ENCODE measurements around the gene GRN. TPM values are rescaled to one million over a fixed set of nuclear protein-coding genes. Genes with fewer than 3 reads are reported as not detected.
A peak's percentile ranks its signal among the peaks of the same experiment; 100 is the strongest.

The GRN gene
- total RNA-seq, 1 experiment from 2014 or later, result 127 TPM

- Histone ChIP-seq H3K9ac (ENCODE audit: extremely low read depth, insufficient read length, low read length) (no peak overlapping the region), H2AFZ (ENCODE audit: low read length) (no peak overlapping the region), H4K20me1 (ENCODE audit: control insufficient read depth, insufficient read depth, insufficient read length) (no peaks in the 10 kb centered on the region), H3K23me2 (ENCODE audit: insufficient read length, low read depth, low read length, poor library complexity, severe bottlenecking) (no peaks in the 10 kb centered on the region), H2BK120ac (ENCODE audit: low read depth, low read length, poor library complexity, severe bottlenecking) (no peak overlapping the region), H3K79me1 (ENCODE audit: insufficient read depth, low read depth, low read length, poor library complexity, severe bottlenecking) (no peaks in the 10 kb centered on the region), H3K27me3 (ENCODE audit: insufficient read depth, low read length) (no peaks in the 10 kb centered on the region), H3K18ac (ENCODE audit: insufficient read length, low read depth, low read length) (no peak overlapping the region), H2AK5ac (ENCODE audit: insufficient read length, low read length) (no peak overlapping the region), H4K8ac (replicated peaks; ENCODE audit: insufficient read length, low read depth, low read length) (no peak overlapping the region), H3K9me3 (ENCODE audit: control insufficient read depth, low read depth, low read length) (no peaks in the 10 kb centered on the region), H2BK12ac (ENCODE audit: insufficient read length, low read depth, low read length) (no peak overlapping the region), H3K23ac (ENCODE audit: insufficient read length, low read depth, low read length) (no peak overlapping the region), H3K27ac (ENCODE audit: insufficient read length, low read depth, low read length) (no peak overlapping the region), H3T11ph (ENCODE audit: low read length) (no peak overlapping the region), H4K5ac (ENCODE audit: insufficient read length, low read depth, low read length) (no peak overlapping the region), H3K79me2 (ENCODE audit: insufficient read depth, low read length) (no peaks in the 10 kb centered on the region), H3K4me2 (ENCODE audit: insufficient read depth, insufficient read length, low read length) (no peak overlapping the region), H4K91ac (ENCODE audit: insufficient read length, low read depth, low read length) (no peak overlapping the region), H2BK15ac (ENCODE audit: low read depth, low read length) (no peak overlapping the region), H3K56ac (ENCODE audit: insufficient read length, low read depth, low read length) (no peak overlapping the region), H3K4me1 (ENCODE audit: insufficient read depth, low read length) (no peaks in the 10 kb centered on the region), H2BK20ac (ENCODE audit: low read depth, low read length, poor library complexity, severe bottlenecking) (no peak overlapping the region), H2BK5ac (ENCODE audit: insufficient read length, low read length) (no peak overlapping the region), H3K14ac (ENCODE audit: insufficient read depth, low read length) (no peak overlapping the region), H3K4ac (ENCODE audit: low read depth, low read length) (no peak overlapping the region)
- H3K27ac Mint-ChIP-seq, result no peak overlapping the region
- no peak overlapping the region for H3K4me3 Mint-ChIP-seq
- peaks cover 1% of the 10 kb centered on the region; the same call in 1 of the 2 replicates for H3K27me3 Mint-ChIP-seq (ENCODE audit: low read depth)
- no CpG with 5 or more reads among the region's 5 CpGs for WGBS (ENCODE audit: extremely low coverage, insufficient read length, low lambda C conversion rate)
- DNase-seq, result peak; percentile 32
- H3K4me1 Mint-ChIP-seq, result peaks cover 13 to 15% of the 10 kb centered on the region in 2 experiments
- no peak for TF ChIP-seq CTCF (conservative IDR thresholded peaks at IDR 0.05)
- H3K9me3 Mint-ChIP-seq, result no peaks in the 10 kb centered on the region
- H3K36me3 Mint-ChIP-seq (ENCODE audit: insufficient read depth in 1 of 3, low read depth in 3 of 3), result no peaks in the 10 kb centered on the region
Observed at GRCh38 chr17:44333371-44333770, 11.7 kb upstream of the GRN start.

Data from H9 (cell line).